Stimulated activated CD8-positive, alpha-beta memory T cell treated with anti-CD3 and anti-CD28 coated beads, Interleukin-7, amount 100 ng/mL, for 24 hours (primary cell): ENCODE results near the gene GRID2.

Source experiments
- DNase-seq: peaks from one replicate; pipeline ENCODE4 v3.0.0-alpha.2; 2020; ENCODE audit warnings: low read depth

The GRID2 gene

DNA sequence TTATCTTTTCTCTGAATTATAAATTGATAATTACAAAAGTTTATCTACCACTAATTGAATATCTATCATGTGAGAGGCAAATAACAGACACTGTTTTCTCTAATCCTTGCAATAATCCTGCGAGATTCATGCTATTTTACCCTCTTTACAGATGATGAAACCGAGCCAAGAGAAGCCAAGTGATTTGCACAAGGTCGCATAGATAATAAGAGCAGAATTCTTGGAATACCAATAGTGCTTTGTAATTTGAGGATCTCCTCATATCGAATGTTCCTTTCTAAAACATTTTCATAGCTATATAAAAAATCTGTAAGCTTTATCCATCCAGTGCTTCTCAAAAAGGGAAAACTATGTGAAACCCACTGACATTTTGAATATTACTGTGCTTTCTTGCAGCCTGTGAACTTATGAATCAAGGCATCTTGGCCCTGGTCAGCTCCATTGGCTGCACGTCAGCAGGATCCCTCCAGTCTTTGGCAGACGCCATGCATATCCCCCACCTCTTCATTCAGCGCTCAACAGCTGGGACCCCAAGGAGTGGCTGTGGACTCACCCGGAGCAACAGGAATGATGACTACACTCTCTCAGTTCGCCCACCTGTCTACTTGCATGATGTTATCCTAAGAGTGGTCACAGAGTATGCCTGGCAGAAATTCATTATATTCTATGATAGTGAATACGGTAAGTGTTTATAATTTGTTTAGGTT, 781.0 kb downstream of the GRID2 start:
- DNase-seq = no peak

GRCh38 chr4:93086356-93086755, 782.6 kb downstream of the GRID2 start:
- DNase-seq = no peak

DNA sequence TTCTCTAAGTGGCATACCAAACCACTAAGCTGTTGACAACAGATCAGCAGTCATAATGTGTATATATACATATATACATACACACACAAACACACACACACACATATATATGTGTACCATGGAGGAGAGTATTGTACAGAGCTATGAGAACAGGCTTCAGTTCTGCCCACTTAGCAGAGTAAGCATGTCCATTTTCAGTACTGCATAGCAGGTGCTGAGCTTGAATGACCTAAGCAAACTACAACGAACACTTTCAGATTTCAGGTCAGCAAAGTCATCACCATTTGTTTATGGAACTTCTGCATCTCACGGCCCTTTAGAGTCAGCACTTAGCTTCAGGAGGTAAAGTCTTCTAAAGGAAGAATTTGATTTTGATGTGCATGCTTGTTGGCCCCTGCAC, 789.0 kb downstream of the GRID2 start:
- DNase-seq = no peak

- DNase-seq = no peak
Measured at GRCh38 chr4:93103042-93103441, 799.3 kb downstream of the GRID2 start.

DNA sequence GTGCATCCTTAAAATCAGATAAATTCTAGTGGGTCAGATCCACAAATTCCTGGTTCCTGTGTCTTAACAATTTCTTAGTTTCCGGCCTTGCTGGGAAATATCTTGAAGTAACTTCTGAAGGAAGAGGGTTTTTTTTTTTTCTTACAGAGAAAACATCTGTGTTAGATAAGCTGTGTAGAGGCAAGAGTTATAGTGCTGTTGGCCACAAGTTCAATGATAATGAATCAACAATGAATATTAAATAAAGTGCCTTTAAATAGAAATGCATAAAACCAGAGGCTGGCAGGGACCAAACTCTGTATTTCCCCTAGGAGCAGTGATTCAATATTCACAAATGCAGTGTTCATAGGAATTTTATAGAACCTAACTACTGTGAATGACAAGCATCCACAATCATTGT, 812.9 kb downstream of the GRID2 start:
- no peak for DNase-seq

DNA sequence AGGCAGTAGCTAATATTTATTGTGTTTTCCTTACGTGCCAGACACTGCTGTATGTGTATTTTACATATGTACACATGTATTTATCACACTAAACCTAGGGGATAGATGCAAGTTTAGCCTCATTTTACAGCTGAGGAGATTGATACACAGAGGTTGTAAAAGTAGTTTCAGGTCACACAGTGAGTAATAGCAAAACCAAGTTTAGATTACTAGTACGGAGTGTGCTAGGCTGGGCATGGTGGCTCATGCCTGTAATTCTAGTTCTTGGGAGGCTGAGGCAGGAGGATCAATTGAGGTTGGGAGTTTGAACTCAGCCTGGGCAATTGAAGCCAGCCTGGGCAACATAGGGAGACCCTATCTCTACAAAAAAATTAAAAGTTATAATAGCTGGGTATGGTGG, 823.7 kb downstream of the GRID2 start:
- DNase-seq = no peak

DNA sequence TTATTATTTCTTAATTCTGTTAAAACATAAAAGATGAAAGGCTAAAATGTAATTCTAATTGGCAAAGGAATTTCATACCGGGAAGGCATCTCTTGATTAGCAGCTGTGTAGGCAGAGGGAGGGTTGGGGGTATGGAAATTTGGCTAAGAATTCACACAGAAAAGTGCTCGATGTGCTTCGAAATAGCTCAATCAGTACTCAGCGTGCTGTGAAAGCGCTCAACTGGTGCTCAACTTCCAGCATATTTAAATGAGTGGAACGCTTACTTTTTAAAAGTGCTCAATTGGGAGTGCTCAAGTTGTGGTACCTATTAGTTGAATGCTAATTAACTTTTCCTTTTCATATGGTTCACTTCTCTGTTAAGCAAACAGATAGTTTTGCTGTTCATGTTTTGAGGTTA, 828.9 kb downstream of the GRID2 start:
- no peak for DNase-seq

DNA sequence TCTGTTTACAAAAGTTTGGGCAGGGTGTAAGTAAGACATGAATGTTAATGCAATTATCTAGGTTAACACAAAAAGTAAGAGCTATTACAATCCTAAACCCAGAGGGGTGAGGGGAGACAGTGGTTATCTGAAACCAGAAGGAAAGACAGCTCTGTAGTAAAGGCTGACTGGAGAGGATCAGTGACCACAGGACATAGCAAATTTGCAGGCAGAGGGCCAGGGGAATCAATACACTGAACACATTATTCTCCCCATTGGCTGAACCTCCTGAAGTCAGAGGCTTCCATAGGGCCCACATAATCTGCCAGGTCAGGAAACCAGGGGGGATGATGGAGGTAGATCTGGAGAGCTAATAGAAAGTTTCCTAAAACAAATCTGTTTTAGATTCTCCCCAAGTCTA, 835.4 kb downstream of the GRID2 start:
- DNase-seq = no peak

DNA sequence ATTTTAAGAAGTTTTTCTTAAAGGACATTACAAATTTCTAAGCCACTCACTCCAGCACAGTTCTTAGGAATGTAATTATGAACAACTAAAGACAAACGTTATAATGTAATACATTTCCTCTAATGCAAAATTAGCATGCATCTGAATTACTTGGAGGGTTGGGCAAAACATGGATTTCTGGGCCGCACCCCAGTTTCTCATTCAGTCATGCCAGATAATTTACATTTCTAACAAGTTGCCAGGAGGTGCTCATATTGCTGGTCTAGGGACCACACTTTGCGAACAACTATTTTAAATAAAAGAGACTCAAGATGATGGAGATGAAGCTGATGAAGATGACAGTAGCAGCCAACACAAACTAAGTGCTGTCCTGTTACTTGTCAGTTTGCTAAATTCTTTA, 840.1 kb downstream of the GRID2 start:
- no peak for DNase-seq

GRCh38 chr4:93144644-93145043, 840.9 kb downstream of the GRID2 start:
- no peak for DNase-seq

GRCh38 chr4:93147524-93148212, 843.9 kb downstream of the GRID2 start:
- no peak for DNase-seq

- no peak for DNase-seq
Measured at GRCh38 chr4:93152491-93152890, 848.7 kb downstream of the GRID2 start.

DNA sequence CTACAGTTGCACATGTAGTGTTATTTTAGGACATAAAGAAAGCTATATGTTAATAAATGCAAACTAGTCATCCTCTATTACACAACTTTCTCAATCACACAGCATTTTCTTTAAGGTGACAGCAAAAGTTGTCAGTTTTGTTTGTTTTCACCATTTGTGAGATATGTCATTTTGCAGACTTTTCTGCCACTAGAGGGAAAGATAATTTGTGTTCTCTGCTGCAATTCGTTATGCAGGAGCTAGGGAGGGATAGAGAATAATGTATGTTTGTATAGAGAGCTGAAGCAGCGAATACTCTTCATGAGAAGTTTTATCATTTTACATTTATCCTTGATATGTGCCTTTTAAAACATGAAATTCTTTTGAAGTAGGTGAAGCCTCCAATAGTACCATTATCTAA, 854.2 kb downstream of the GRID2 start:
- no peak for DNase-seq

DNA sequence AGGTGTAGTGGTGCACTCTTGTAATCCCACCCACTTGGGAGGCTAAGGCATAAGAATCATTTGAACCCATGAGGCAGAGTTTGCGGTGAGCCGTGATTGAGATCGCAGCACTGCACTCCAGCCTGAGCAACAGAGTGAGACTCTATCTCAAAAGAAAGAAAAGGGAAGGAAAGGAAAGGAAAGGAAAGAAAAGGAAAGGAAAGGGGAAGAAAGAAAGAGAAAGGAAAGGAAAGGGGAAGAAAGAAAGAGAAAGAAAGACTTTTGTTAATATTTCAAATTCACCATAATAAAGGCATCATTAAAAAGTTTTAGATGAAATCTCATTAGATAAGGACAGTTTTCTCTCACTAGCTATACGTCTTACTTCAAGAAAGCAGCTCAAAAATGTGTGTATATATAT, 864.3 kb downstream of the GRID2 start:
- DNase-seq = no peak

DNA sequence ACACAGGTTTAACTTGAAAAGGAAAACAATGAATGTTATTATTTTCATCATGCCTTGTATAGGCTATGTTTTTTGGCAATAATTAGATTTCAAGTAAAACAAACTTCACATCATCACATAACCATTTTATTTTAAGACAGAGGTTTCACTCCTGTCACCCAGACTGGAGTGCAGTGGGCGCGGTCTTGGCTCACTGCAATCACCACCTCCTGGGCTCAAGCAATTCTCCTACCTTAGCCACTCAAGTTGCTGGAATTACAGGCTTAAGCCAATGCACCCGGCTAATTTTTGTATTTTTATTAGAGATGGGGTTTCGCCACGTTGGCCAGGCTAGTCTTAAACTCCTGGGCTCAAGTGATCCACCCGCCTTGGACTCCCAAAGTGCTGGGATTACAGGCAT, 866.2 kb downstream of the GRID2 start:
- DNase-seq = no peak

- no peak for DNase-seq
Measured at GRCh38 chr4:93174598-93174997, 870.8 kb downstream of the GRID2 start.

GRCh38 chr4:93178279-93178678, 874.5 kb downstream of the GRID2 start:
- no peak for DNase-seq

GRCh38 chr4:93179044-93179443, 875.3 kb downstream of the GRID2 start:
- no peak for DNase-seq

- no peak for DNase-seq
Measured at GRCh38 chr4:93182722-93183121, 879.0 kb downstream of the GRID2 start.

DNA sequence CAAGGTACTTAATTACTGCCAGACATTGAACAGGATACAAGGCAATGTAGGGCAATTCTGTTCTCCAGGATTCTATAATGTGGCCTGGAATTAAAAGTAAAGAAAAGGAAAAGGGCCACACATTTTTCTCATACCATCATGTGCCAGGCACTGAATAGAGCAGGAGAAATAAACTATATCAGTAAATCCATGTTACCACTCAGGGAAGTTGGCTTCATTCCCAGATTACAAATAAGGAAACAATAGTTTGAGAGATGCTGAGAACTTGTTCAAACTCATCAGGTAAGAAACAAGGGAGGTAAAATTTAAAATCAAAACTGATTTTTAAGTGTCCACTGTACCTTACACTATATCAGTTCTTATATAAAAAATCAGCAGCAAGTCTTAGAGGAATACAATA, 879.8 kb downstream of the GRID2 start:
- DNase-seq = no peak

DNA sequence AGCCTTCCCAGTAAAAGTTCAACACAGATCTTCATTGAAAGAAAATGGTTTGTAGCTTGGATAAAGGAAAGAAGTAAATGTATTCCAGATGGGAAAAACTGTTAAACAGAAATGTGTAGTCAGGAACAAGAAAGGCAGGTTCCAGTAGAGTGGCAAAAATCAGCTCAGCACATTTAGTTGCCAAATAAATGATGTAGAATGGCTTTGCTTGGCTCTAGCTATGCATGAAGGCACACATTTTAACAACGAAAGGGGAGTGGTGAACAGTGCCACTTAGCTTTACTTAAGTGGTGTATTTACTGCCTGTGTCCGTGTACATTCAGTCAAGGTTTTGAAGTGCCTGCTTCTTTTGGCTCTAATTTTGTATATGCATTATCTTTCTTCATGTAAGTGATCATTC, 880.3 kb downstream of the GRID2 start:
- no peak for DNase-seq

GRCh38 chr4:93186846-93187245, 883.1 kb downstream of the GRID2 start:
- no peak for DNase-seq

DNA sequence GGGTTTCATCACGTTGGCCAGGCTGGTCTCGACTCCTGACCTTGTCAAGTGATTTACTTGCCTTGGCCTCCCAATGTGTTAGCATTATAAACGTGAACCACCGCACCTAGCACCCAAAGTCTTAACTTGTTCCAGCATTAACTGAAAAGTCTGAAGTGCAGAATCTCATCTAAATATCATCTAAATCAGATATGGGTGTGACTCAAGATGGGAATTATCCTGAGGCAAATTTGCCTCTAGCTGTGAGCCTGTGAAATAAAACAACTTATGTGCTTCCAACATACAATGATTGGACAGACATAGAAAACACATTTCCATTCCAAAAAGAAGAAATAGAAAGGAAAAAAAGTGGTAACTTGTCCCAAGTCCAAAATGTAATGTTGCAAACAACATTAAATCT, 883.7 kb downstream of the GRID2 start:
- DNase-seq = no peak

DNA sequence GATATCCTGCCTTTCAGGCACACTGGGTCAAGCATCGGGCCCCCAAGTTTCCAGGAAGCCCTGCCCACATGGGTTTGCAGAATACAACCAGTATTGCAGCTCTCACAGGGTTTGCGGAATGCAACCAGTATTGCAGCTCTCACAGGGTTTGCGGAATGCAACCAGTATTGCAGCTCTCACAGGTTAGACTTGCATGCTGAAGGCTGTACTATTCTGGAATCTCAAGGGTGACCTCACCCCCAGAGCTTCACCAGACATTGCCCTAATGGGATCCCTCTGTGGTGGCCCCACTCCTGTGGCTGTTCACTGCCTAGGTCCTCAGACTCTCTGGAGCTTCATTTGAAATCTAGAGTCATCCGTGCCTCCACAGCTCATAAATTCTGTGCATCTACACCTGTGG, 884.1 kb downstream of the GRID2 start:
- no peak for DNase-seq
